Stimulated activated naive CD4-positive, alpha-beta T cell treated with Interleukin-2 at 50 U/mL for 16 hours (primary cell): Measurements from ENCODE around the gene FAM177B.
"Not testable (repeated sequence)": the region's sequence is repeated elsewhere in the genome, so short reads cannot be mapped to it uniquely, and the experiment has no call there.

Source experiments
- DNase-seq: peaks from one replicate; lab custom pipeline; 2025; lab: John Stamatoyannopoulos, UW

Gene FAM177B

DNA sequence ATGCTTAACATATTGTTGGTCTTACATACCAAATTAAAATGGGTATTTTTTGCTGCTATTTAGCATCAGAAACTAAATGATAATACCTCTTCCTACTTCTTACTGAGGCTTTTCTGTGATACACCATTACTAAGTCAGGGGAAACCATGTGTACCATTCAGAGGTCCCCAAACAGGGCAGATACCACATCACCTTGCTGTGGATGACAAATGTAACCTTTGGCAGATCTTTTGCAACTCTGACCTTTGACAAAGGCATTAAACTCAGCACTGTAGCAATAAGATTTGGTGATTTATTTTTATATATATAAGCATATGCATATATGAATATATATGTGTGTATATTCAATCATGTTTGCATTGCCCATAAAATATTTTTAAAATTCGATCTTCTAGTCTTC, 2.9 kb downstream of the FAM177B start:
- DNase-seq: no peak

DNA sequence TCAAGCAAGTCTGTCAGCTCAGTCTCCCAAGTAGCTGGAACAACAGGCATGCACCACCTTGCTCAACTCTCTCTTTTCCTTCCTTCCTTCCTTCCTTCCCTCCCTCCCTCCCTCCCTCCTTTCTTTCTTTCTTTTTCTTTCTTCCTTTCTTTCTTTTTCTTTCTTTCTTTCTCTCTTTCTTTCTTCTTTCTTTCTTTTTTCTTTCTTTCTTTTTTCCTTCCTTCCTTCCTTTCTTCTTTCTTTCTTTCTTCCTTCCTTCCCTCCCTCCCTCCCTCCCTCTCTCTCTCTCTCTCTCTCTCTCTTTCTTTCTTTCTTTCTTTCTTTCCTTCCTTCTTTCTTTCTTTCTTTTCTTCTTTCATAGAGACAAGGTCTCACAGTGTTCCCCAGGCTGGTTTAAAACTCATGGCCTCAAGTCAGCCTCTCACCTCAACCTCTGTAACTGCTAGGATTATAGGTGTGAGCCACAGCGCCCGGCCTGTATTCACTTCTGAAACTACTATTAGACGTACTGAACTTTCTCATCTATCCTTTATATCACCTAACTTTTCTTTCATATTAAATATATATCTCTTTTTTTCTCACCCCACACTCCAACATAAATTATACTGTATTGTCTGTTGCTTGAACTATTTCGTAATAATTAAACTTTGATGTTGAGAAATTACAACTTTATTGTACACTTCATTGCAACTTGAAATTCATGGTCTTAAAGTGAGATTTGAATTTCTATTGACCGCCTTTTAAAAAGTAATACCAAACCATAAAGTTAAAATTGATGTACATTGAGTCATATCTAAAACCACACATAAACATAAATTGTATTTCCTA, 4.8 kb downstream of the FAM177B start:
- not testable (repeated sequence) for DNase-seq

DNA sequence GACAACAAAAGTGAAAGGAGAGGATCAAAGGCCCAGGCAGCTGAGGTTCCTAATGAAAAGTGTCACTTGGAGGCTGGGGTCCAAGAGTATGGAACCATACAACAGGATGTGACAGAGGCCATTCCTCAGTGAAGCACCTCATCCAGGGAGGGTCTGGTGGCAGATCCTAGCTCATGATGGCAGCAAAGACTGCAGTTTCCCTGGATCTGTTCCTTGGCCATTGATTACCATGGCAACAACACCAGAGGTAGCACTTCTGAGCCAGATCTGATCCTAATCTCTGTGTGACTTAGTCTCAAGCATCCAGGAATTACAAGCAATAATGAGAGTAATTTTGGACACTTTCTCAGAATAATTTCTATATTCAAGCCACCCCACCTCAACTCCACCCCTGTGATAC, 12.9 kb downstream of the FAM177B start:
- no peak for DNase-seq

DNA sequence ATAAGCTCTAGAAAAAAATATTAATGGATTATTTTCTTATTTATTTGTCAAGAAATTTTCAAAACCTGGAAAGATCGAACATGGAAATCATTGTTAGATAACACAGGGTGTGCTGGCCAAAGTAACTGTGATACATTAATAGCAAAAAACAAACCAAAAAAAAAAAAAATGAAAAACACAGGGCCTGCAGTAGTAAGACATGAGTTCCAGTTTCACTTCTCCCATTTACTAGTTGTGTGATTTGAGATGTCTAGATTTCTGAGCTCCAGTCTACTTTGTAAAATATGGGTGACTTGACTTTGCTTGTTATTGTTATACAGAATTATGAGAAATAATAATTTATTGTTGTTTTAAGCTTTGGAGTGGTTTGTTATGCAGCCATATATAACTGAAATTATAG, 13.6 kb downstream of the FAM177B start:
- DNase-seq: no peak

DNA sequence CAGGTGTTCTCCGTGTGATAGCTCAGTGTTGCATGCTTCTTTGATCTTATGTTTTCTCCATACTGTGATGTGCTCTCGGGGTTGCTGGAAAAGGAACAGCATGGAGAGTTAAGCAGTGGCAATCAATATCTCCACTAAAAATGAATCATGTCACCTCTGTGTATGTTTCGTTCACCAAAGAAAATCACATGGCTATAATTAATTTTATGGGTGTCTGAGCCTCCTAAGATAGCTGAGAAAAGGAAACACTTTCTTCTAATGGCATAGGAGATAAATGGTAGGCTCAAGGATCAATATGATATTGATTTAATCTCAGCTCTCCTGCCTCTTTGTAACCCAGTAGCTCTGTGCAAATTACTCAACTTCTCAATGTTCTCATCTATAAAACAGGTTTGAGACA, 14.3 kb downstream of the FAM177B start:
- DNase-seq: no peak

DNA sequence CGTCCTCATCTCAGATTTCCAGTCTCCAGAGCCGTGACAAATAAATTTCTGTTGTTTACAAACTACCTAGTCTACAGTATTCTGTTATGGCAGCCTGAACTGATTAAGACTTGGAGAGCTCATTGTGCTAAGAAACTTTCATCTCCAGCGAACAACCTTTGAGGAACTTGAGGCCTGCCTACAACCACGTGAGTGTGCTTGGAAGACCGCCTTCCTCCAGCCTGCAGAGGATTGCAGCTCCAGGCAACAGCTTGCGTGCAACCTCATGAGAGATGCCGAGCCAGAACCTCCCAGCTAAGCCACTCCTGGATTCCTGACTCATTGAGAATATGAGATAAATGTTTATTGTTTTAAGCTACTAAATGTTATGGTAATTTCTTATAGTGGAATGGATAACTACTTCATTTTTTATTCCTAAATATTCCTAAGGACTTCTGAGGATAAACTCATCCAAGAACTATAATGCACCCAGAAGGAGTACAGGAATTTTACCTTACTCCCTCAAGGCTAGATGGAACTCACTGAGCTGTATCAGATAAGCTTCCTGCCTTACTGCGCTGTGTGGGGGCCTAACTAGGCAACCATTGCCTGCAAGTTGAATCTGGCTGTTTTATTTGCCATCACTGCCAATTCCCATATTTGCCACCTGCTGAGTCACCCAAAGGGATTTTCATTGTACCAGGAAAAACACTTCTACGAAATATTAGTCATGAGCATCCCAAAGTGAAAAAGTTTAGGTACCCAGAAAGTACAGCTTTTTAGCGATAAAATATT, 17.6 kb downstream of the FAM177B start:
- no peak for DNase-seq

DNA sequence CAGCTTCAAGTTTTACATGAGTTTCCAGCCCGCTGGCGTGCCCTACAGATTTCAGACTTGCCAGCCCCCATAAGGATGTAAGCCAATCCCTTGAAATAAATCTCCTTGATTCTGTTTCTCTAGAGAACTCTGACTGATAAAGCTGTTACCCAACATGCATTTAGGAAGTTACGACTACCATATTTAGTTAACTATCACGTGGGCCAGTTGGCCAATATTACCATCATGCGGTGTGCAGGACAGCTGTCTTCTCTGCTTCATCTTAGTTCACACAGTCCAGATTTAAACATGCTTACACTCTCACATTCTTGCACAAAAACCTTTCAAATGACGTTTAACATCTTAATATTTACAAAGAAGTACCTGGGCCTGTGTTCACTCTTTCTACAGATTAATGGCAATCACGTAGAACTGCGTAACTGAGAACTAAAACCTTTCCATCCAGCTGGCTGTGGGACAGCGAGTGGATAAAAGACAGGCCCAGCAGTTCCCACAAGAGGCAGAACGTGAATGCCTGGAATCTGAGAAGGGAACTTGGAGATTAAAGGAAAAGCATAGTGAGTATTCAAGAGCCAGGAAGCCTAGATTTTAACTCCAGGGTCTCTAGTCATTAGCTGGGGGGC, 20.8 kb downstream of the FAM177B start:
- DNase-seq: no peak

DNA sequence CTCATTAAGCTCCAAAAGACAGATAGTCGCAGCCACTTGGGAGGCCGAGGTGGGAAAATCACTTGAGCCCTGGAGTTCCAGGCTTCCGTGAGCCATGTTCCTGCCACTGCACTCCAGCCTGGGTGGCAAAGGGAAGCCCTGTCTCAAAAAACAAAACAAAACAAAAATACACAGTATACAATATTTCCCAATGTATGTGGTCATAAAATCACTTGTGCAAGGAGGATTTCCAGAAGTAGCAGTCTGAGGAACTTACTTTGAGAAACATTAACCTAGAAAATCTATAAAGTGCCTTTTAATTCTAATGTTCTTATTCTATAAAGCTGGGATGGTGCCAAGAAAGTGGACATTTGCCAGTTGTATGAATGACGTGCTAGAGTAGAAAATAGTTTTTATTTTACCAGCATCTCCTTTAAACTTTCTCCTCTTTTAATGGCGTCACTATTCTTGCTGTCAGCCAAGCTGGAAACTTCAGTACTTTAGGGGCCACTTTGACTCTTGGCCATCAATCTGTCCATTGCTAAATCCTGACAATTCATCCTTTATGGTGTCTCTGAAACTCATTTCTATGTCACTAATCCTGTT, 22.5 kb downstream of the FAM177B start:
- DNase-seq: no peak

DNA sequence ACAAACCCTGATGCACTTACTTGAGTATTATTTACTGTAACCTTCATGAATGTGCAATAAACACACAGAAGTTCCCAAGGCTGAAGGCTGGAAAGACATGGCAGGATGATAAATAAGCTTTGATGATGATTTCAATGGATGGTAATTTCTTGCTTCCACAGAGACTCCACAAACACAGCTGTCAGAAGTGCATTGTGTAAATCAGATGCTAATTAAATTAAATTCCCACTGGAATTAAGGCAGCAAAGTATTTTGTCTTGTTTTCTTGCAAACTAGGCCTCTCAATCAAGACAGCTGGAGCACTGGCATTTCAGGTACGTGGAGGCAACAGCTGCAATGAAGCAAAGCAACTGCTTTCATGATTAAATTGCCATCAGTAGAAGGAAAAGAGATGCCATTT, 24.1 kb downstream of the FAM177B start:
- DNase-seq: no peak

DNA sequence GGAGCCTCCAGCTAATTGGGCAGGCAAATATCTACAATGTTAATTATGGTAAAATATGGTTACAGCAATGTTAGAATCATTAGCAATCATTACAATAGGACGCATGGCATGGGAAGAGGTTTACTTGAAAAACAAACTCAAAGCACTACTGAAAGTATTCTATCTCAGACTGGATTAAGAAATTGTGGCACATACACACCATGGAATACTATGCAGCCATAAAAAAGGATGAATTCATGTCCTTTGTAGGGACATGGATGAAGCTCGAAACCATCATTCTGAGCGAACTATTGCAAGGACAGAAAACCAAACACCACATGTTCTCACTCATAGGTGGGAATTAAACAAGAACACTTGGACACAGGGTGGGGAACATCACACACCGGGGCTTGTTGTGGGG, 25.2 kb downstream of the FAM177B start:
- DNase-seq: not testable (repeated sequence)

DNA sequence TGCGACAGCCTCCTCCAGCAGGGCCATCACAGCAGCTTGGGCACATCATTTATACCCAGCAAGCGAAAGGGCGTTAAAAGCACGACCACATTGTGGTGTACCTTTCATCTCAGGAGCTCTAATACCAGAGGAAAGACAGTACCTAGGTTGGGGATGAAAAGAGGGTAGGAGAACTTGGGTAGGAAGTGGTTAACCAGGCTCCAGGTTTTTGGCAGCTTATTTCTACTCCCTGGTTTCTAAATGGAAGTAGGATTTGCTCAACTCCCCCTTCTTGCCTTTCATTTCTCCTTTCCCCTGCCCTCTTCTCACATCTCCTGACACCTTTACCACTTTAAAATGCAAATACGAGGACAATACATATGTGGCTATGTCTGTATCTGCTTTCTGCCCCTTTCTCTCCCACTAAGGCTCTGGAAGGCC, 30.2 kb downstream of the FAM177B start:
- DNase-seq: no peak

DNA sequence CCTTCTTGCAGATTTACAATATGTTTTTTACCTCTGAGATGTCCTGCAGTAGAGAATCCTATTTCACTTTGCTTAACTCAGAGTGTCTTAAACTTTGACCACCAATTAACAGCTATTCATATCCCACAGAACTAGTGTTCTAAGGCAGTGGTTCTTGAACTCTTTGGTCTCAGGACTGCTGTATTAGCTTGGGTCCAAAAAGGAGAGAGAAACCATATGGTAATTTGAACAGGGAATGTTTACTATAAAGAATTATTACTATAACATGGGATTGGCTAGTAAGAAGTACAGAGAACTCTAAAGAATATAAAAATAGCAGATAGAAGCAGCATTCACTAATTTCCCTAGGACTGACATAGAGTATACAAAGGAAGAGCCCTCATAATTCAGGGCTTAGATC, 31.6 kb downstream of the FAM177B start:
- no peak for DNase-seq

DNA sequence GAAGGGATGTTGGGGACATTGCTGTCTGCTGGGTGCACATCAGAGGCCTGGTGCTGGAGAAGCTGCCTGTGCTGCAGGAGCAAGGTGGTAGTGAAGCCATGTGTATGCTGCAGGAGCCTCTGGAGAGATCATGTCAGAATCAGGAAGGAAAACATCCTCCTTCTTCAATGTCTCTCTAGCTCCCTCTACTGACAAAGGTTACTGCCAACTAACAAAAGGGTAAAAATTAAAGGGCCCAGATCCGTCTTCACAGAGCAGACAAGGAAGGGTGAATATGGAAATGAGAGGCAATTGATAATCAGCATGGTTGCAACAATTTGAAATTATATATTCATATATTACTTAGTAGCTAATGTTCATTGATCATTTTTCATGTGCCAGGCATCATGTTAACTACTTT, 32.2 kb downstream of the FAM177B start:
- no peak for DNase-seq

DNA sequence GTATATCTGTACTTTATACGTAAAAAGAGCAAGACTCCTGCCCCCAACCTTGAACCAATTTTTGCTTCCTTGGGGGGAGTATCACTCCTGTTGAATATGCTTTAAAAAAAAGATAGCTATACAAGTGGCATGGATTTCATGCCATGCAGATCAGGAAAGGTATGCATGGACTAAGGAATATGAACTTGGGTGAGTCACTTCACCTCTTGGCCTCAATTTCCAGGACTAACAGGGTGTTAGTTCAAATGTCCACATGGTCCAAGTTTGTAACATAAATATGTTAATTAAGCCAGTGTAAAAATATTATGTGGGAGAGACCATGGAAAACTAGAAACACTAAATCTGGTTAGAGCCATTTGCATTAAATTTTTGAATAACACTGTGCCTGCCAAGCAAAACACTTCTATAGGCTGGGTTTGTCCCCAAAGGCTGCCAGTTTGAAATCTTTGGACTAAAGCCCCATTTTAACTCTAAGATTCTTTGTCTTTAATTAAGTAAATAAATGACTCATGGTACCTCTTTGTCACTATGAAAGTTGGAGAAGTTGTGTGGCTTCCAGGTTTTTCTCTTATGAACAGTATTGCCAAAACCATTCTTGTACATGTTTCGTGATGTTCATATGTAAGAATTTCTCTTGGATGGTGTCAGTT, 33.1 kb downstream of the FAM177B start:
- DNase-seq: no peak

DNA sequence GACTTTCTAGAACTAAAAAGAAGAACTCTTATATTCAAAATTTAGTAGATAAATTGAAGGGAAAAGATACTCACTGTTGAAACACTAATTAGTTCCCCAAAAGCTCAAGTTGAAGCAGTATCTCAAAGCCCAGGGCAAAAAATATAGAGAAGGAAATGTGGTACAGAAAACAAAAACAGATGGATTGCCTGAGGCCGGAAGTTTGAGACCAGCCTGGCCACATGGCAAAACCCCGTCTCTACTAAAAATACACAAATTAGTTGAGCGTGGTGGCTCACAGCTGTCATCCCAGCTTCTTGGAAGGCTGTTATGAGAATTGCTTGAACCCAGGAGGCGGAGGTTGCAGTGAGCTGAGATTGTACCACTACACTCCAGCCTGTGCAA, 36.0 kb downstream of the FAM177B start:
- DNase-seq: no peak

DNA sequence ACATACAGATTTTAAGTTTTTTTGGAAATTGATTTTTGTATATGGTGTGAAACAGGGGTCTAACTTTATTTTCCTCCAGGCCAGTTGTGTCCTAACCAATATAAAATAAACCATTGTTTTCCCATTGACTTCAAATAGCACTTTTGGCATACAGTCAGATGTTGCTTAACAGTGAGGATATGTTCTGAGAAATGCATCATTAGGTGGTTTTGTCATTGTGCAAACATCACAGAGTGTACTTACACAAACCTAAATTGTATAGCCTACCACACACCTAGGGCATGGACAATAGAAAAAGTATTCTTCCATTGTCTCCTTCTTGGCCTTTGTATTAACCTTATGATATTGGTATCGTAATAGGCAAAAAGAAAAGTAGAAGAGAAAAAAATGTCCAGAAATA, 40.5 kb downstream of the FAM177B start:
- no peak for DNase-seq

DNA sequence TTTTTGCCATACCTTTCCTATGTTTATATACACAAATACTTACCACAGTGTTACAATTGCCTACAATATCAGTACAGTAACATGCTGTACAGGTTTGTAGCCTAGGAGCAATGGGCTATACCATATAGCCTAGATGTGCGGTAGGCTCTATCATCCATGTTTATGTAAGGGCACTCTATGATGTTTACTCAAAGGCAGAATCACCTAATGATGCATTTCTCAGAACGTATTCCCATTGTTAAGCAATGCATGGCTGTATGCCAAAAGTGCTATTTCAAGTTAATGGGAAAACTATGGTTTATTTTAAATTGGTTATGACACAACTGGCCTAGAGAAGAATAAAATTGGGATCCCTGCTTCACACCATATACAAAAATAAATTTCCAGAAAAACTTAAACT, 41.0 kb downstream of the FAM177B start:
- DNase-seq: no peak

DNA sequence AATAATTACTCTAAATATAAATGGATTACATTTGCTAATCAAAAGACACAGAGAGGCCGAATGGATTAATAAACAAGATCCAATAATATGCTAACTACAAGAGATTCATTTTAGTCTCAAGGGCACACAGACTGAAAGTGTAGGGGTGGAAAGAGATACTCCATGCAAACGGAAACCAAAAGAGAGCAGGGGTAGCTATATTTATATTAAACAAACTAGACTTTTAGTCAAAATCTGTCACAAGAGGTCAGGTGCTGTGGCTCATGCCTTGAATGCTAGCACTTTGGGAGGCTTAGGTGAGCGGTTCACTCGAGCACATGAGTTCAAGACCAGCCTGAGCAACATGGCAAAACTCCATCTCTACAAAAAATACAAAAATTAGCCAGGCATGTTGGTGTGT, 44.2 kb downstream of the FAM177B start:
- DNase-seq: no peak

DNA sequence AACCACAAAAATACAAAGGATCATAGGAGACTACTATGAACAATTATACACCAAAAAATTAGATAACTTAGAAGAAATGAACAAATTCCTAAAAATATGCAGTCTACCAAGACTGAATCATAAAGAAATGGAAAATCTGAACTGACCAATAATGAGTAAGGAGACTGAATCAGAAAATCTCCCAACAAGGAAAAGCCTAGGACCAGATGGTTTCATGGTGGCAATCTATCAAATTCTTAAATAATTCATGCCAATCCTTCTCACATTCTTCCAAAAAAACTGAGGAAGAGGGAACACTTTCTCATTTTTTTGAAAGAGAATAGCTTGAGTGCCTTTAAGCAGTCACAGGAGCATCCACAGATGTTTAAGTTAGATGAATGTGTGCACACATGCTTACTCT, 46.0 kb downstream of the FAM177B start:
- no peak for DNase-seq

DNA sequence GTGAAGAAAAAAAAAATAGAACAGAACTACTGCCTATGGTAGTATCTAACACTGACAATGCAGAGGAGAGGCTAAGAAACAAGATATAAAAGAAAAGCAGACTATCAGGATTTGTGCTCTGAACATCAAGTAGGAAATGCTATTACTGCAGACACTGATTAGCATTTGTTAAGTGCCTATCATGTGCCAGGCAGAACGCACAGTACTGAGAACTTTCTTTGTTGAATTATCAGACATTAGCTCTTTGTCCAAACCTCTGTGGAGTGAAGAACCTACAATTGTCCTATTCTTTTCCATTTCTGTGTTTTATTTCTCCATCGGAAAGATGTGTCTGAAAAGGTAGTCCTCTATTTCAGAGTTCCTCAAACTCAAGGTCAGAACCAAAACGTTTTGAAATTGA, 47.4 kb downstream of the FAM177B start:
- DNase-seq: no peak

DNA sequence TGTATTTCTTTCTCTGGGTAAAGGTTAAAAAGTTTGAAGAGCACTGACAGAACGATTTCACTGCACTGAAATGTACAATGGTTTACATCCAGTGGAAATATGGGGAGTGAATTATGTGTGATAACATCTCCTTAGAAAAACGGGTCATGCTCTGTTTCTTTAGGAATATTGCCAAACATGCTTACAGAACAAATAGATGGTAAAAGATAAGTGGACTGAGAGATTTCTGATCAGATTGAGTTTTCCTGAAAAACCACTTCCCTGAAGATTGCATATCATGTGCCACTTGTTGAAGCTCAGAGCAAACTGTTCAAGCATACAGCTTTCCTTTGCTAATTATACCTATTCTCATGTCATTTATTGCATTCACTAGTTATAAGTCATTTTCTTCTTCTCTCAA, 47.9 kb downstream of the FAM177B start:
- DNase-seq: no peak

DNA sequence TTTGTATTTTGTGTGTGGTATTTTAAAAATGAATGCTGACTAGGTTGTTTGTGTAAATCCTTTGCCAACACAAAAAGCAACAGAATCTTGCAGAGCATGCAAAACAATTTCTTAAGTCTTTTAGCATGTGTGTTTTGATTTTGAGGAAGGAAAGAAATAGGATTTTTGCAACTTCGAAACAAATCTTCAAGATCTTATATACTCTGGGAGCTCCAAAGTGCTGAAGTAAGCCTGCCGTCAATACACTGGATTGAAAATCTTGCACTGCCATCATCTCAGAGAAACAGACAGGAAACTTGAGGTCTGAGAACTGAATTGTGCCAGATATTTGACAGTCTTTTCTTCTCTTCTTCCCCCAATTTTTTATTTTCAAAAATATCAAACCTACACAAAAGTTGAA, 48.5 kb downstream of the FAM177B start:
- no peak for DNase-seq
